ENCODE results near the gene PKNOX2.

- no peak for TF ChIP-seq POLR2A (IDR thresholded peaks at IDR 0.05; ENCODE audit: low read depth, low read length)
- TF ChIP-seq POLR2AphosphoS5 (IDR thresholded peaks at IDR 0.05; ENCODE audit: low read depth, low read length), result no peak
- no peak for TF ChIP-seq TAF1 (IDR thresholded peaks at IDR 0.05; ENCODE audit: borderline replicate concordance, low read depth, low read length)
Measured at GRCh38 chr11:125330462-125331325, 166.1 kb downstream of the PKNOX2 start.

Measured in GM12892 (cell line).